Measurements from ENCODE around the gene BRD1.

GRCh38 chr22:49760630-49761571 lies 66.8 kb downstream of the BRD1 start:
- TF ChIP-seq EP300 (IDR thresholded peaks at IDR 0.05; ENCODE audit: borderline replicate concordance) (no peak), USF1 (IDR thresholded peaks at IDR 0.05) (no peak), RAD21 (IDR thresholded peaks at IDR 0.05; ENCODE audit: low read depth) (no peak)
- TF ChIP-seq, protein P1, sequence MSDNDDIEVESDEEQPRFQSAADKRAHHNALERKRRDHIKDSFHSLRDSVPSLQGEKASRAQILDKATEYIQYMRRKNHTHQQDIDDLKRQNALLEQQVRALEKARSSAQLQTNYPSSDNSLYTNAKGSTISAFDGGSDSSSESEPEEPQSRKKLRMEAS (IDR thresholded peaks at IDR 0.05): no peak
